T follicular helper cell (primary cell): ENCODE results near the gene EBF4.
"Not testable (repeated sequence)": the region's sequence is repeated elsewhere in the genome, so short reads cannot be mapped to it uniquely, and the experiment has no call there.

Source experiments
- DNase-seq: peaks from one replicate; pipeline ENCODE4 v3.0.0-alpha.2; 2020; ENCODE audit warnings: low read depth

The EBF4 gene

DNA sequence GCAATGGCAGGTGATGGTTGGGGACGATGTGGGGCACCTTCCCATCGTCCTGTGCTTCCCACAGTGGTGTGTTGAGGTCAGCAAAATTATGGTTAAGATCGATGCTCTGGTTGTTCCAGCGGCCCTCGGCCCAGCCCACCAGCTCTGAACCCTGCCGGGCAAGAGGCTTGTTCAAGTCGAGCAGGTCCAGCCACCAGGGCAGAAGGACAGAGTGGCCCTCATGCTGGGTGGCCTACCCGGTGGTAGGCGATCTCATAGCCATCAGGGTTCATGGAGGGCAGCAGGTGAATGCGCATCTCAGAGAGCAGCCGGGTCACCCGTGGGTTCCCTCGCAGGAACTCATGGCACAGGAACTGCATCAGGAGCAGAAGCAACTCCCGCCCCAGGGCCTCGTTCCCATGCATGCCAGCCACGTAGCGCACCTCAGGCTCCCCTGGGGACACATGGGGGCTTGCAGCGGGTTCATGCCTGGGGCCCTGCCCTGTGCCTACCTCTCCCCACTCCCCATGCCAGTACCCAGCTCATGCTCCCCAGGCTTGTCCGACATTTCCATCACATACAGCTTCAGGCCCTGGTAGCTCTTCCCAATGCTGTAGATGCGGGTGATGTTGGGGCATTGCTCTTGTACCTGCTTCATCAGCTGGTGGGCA lies 103.6 kb downstream of the EBF4 start:
- no peak for DNase-seq

DNA sequence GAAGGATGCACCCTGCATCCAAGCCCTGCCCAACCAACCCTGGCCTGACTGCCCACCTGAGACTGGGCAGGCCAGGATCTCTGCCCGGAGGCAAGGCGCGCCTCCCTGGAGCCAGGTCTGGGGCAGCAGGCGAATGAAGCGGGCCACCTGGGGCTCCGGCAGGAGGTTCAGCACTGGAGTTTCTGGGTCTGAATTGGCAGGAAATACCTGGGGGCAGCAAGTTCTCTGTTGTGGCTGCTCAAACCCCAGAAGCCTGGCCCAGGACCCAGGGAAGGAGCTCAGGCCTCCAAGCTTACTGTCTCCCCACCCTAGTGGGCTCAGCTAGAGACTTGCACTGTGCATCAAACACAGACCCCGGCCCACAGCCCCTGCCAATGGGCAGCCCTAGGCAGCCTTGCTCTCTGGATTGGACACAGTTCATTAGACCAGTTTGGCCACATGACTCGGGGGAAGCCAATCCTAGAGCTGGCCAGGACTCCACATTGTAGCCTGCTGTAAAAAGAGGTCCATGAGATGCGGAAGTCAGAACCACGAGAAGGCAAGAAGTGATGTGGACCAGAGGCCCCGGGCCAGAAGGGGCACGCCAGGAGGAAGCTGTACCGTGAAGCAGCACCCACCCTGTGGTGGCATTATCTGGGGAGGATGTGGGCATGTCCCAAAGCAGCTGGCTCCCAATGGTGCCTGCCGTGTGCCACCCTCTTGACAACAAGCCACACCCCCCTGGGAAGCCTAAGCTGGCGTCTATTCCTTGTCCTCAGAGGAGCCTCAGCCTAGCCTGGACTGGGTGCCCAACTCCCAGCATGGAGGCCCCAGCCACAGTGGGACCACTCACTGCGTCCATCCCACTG lies 104.8 kb downstream of the EBF4 start:
- no peak for DNase-seq

DNA sequence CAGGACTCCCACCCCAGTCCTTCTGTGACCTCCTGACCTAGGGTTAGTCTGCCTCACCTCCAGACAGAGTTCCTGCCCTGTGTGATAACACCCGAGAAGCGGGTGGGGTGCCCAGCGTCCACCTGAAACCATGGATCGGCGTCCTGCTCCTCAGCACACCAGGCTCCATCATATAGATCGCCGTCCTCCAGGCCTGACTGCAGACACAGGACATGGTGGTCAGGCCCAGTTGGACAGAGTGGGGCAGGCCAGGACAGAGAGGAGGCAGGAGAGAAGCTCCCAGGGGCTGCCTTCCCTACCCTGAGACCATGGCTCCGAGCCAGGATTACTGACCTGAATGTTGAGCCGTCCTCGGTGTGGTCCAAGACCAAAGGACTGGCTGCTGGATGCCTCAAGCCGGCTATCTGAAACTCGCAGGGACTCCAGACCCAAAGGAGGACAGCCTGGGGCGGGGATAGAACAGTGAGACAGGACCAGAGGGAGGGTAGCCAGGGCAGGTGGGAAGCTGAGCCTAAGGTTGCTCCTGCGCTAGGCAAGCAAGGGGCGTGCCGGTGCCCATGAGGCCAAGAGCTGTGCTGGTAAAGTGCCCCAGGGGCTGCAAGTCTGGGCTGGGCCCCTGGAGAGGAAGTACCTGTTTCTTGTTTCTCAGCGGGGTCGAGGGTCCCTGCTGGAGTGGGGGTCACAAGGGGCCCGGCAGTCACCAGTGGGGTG lies 105.7 kb downstream of the EBF4 start:
- DNase-seq: no peak

DNA sequence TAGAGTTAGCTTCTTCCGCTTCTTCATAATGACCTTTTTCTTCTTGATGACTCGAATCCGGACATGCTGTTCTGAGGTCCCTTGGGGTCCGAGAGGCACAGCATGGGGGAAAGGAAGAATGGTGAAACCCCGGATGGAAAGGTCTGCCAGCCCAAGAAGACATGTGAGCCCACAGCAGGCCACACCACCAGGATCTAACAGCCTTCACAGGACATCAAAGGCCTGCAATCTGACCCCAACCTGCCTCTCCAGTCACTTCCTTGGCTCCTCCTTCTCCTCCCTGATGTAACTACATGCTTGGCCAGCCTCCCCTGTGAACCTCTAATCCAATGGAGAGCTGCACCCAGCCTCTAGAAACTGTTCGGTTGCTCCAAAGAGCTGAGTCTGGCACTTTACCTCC lies 106.2 kb downstream of the EBF4 start:
- no peak for DNase-seq

DNA sequence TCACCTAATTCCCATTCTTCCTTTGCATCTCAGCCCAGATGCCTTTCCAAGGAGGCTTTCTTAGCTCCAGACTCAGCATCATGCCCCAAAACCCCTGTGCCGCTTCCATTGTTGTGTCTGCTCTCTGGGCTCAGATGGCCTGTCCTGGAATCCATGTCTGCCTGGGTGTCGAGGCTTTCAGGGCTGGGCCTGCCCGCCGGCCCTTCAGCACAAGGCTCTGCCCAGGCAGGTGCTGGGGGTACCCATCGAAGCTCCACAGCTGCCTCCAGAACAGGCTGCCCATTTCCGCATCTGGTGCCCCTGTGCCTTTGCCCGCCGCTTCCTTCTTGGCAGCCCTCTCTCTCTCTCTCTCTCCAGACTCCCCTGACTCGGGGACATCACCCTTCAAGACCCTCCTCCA lies 106.7 kb downstream of the EBF4 start:
- DNase-seq: no peak

DNA sequence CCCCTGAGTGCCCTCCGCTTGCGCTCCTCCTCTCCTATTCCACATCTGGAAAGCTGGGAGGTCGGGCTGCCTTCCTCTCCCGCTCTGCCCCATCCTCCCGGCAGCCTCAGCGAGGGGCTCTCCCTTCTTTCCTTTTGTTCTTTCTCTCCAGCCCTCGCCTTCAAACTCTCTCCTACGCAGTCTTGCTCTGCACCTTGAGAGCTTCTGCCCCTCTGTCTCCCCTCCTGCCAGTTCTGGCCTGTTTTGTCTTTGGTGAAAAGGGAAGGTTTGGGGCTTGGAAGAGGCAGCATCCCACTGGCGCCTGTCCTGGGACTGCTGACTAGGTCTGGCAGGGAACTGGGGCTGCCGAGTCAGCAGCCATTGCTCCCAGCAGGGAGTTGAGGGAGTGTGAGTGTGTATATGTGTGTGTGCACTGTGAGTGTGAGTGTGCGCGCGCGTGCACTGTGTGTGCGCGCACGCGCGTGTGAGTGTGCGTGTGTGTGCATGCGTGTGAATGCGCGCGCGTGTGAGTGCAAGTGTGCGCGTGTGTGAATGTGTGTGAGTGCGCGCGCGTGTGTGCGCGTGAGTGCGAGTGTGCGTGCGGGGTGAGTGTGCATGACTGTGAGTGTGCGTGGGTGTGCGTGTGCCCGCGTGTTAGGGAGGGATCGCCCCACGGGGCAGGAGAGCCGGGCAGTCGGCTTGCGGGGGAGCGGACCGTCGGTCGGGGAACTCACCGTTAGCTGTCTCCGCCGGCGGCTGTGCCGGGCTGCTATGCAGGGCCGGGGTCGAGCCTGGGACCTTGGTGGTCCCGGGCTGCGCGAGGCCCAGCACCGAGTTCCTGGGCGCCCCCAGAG lies 107.3 kb downstream of the EBF4 start:
- no peak for DNase-seq

DNA sequence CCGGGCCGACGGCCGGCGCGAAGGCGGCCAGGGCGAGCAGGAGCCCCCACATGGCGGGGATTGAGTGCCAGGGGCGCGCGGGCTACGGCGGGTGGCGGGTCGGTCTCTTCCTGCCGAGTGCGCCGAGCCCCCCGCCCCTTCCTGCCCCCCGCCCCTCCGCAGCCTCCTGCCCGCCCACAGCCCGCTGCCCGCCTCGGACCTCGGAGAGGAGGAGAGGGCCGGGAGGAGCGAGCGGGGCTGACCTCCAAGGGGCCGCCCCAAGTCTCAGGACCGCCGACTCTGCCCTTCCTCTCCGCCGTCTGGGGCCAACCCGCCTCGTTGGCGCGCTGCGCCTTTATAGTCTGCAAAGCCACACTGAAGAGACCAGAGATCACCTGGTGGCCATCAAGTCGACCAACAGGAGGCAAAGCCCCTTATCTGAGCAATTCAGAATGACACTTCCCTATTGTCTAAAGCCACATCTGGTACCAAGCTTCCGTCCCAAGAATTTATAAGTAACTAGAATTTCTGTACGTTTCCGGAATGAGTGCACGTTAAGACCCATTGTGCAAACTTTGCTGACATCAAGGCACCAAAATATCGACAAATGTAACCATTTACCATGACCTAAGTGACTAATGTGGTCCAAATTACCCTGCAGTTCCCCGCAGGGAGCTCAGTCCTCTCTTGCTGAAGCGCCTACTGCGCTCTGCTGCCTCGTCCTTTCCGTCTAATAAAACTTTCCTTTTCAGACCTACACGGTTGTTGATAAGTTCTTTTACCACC lies 108.1 kb downstream of the EBF4 start, which contains the start of gene CPXM1:
Gene CPXM1, minus strand, starts transcription at position 107 of the 765 bp plus-strand sequence. Its CDS starts 55 bp downstream, at position 52.
- DNase-seq: no peak

DNA sequence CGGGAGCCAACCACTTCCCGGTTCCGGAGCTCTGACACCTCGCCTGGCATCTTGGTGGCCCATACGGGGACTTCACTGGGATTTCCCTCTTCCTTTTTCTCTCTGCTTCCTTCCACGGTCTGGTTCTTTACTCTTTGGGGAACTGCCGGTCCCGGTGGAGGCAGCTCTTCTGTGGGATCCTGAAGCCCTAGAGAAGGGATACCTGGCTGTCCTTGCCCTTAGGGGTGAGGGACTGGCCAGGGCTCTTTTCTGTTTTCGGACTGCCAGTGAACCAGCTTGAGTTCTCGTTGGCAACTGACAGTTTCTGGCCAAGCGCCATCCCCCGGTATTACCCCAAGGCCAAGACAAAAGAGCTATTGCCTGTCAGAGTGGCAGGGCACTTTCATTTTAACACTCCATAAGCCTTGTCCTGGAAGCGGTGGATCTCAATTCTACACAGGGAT lies 108.7 kb downstream of the EBF4 start:
- DNase-seq: no peak

DNA sequence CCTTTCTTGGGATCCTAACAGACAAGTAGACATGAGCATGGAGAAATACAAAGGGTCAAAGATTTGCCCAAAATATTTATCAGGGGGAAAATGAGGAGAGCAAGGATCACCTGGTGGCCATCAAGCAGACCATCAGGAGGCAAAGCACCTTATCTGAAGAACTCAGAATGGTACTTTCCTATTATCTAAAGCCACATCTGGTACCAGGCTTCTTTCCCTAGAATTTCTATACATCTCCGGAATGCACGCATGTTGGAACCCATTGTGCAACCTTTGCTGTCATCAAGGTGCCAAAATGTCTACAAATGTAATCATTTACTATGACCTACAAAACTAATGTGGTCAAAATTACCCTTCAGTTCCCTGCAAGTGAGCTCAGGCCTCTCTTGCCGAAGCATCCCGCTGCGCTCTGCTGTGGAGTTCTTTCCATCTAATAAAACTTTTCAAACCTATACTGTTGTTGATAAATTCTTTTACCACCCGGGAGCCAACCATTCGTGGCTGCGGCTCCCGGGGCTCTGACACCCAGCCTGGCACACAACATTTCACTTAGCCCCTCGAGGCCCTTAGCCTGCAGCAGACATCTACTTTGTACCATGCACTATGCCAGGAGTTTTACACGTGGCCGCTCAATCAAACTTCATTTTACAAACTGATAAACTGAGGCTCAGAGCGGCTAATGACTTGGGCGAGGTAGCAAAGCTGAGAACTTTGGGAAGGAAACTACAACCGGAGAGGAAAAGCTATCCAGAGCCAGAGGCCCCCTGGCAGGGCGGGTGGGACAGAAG lies 111.7 kb downstream of the EBF4 start:
- no peak for DNase-seq

DNA sequence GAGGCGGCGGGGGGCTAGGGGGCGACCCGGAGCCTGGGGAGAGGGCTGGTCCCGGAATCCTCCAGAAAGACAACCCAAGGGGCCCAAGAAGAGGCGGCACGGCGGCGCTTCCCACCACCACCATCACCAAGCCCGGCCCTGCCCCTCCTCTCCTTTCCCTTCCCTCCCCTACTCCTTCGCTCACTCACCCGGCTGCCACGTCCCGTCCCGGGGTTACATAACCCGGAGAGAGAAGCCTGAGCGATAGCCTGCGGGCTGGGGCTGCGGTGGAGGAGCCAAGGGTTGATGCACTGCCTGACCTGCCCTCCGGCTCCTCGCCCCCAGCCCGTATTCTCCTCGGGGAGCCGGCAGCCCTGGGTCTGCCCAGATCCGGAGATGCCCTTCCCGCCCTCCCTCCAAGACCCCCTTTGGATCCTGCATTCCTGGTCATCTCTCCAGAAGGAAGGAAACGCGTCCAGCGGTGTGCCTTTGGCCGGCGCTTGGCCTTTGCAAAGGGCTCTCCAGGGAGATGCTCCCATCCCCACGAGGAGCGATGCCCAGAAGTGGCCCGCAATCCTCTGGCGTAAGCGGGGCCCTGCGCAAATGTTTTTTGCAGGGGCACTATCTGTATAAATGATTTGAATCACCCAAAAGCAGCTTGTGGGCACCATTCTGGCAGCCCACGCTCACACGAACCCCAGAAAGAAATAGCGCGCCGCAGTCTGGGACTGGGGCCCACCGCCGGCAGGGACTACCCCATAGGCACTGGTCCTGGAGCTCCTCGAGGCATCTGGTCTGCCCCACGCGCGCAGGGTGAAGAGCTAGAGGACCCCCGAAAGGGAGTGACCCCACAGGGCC lies 112.5 kb downstream of the EBF4 start:
- DNase-seq: no peak

DNA sequence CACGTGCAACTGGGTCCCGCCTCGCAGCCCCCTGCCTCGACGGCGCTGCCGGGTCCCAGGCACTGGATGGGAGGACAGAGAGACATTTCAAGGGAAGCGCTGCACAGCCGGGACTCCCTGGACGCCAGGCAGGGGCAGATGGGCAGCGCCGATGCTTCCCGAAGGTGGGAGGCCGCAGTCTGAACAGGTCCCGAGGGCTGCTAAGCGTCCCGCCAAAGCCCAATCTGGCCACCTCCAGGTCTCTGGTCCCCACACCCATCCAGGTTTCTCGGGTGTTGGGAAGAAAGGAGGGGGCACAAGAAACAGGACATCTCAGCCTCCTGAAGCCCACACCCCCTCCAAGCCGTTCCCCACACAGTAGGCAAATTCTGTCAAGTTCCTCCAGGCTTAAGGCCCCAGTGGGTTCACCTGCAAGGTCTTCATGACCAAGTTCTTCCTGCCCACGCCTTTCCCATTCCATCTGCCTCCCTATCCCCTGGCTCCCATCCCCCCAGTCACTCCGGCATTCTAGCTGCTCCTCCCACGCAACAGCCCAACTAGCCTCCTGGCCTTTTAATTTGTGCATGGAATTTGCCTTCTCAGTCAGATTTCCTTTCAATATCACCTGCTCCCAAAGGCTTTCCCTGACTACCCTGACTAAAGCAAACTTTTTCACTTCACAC lies 113.2 kb downstream of the EBF4 start:
- no peak for DNase-seq

DNA sequence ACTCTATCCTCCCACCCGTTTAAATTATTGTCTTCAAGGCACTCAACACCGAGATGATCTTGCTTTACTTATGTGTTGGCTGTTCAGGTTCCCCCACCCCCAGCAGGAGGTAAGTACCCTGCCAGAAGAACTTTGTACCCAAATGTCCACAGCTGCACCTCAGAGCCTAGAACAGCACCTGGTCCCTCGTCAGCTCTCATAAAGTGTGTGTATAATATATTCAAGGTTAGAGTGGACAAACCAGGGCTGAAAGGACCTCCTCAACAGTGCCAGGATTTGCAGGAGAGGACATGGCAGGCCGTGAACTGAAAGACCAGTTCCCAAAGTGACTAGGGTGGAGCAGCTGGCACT lies 113.7 kb downstream of the EBF4 start:
- no peak for DNase-seq

DNA sequence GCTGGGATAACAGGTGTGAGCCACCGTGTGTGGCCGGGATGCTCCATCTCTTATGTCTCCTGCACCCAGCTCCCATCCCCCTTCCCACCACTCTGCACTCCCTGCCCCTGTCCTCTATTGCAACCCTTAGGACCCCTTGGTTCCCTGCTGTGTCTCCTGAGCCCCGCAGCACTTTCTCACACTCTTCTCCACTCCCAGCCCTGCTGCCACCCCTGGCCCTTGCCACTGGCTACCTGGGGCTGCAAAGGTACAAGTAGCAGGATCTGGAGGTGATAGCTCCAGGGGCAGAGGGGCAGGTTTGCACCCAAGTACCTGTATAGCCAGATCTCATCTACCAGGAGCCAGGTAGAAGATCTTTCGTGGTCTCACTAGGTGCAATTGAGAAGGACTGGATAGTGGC lies 114.4 kb downstream of the EBF4 start:
- DNase-seq: no peak

DNA sequence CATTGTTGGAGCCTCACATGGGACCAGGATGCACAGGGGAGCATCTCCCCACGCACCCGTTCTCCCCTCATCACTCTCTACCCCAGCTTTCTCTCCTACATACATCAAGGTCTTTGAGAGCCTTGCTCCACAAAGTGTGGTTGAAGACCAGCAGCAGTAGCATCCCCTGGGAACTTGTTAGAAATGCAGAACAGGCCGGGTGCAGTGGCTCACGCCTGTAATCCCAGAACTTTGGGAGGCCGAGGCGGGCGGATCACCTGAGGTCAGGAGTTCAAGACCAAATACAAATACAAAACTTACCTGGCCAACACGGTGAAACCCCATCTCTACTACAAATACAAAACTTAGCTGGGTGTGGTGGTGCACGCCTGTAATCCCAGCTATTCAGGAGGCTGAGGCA lies 115.3 kb downstream of the EBF4 start:
- DNase-seq: not testable (repeated sequence)

DNA sequence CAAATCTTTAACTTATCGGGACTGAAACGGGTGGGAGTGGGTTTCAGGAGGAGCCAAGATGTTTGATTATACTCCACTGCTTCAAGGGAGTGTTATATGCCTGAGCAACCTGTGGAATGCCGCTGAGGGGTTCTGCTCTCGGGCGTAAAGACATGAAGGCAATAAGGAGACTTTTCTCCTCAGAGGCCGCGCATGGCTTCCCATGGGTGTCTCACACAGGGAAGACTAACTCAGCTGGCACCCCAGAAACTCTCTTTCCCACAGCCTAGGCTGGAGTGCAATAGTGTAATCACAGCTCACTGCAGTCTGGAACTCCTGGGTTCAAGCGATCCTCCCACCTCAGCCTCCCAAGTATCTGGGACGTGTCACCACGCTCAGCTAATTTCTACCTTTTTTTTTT lies 117.1 kb downstream of the EBF4 start:
- DNase-seq: no peak
